H1 (cell line): ENCODE measurements around the gene PGAP3. TPM values are rescaled to one million over a fixed set of nuclear protein-coding genes. Genes with fewer than 3 reads are reported as not detected.

Experiments used
- CHD1 ChIP-seq: IDR thresholded peaks from 2 replicates; pipeline ENCODE4 v1.6.1; 2012; ENCODE audit warnings: low read depth, low read length, improper control_type of control experiment
- CHD2 ChIP-seq: IDR thresholded peaks from 2 replicates; pipeline ENCODE4 v1.6.1; 2012; ENCODE audit warnings: low read length, improper control_type of control experiment
- CHD7 ChIP-seq: fragments of 300-600 bp; sonication (generic); IDR thresholded peaks from 2 replicates; pipeline ENCODE4 v1.7.1; 2012; ENCODE audit warnings: low read length, moderate library complexity, mild to moderate bottlenecking, inconsistent platforms; ENCODE audit not compliant: insufficient replicate concordance
- EGR1 ChIP-seq: IDR thresholded peaks from 2 replicates; pipeline ENCODE4 v1.6.1; 2011; ENCODE audit warnings: low read depth, low read length, borderline replicate concordance
- POLR2AphosphoS5 ChIP-seq: IDR thresholded peaks from 2 replicates; pipeline ENCODE4 v1.6.1; 2011; ENCODE audit warnings: low read depth, low read length
- POU5F1 ChIP-seq: IDR thresholded peaks from 2 replicates; pipeline ENCODE4 v1.6.1; 2011; ENCODE audit warnings: low read depth, mild to moderate bottlenecking, low read length, moderate library complexity
- RAD21 ChIP-seq, 2 experiments: IDR thresholded peaks in 1 of 2; conservative IDR thresholded peaks in 1 of 2; 2 replicates each; pipeline ENCODE4 v1.6.1; 2011; ENCODE audit warnings: low read depth in 2 of 2, low read length in 2 of 2, improper control_type of control experiment in 1 of 2, inconsistent platforms in 1 of 2, mild to moderate bottlenecking in 1 of 2, moderate library complexity in 1 of 2
- SP1 ChIP-seq: IDR thresholded peaks from 2 replicates; pipeline ENCODE4 v1.6.1; 2011; ENCODE audit warnings: low read depth, low read length
- polyA plus RNA-seq, 7 experiments: library from polyadenylated mRNA; depleted of rRNA in 3 of 7; stranded (reverse) in 5 of 7; unstranded in 2 of 7; fragments of >200 nt in 5 of 7; fragments of 200-250 nt in 2 of 7; gene quantifications; 1 replicate in 5 of 7; 2 replicates in 1 of 7; 4 replicates in 1 of 7; pipeline versions ENCODE4 v1.2.1 to v1.2.3, GENCODE V29; 2011 to 2013; ENCODE audit warnings: missing spikeins in 2 of 7, mixed read lengths in 2 of 7
- total RNA-seq: library from RNA; stranded (reverse); fragmentation: NEBNext Ultra II Directional; extraction: Animal tissue kit (Norgen Biotek cat#: 25700); gene quantifications from 2 replicates; pipeline ENCODE4 v1.2.1, GENCODE V29; 2021

The PGAP3 gene
- total and polyA plus RNA-seq, 2 of the 8 experiments (the other 6 are each of a cell fraction or from before 2014, with no cell fraction given) = 21.0 to 30.7 TPM

GRCh38 chr17:39660397-39661385 is 27.2 kb downstream of the PGAP3 start (continued):
- TF ChIP-seq EGR1 (no peak), CHD2 (no peak), CHD7 (no peak), POU5F1 (no peak), RAD21 (IDR thresholded peaks at IDR 0.05 in 1 of 2, conservative IDR thresholded peaks at IDR 0.05 in 1 of 2; ENCODE audit: low read depth in 2 of 2, low read length in 2 of 2) (no peak), SP1 (no peak), CHD1 (no peak), POLR2AphosphoS5 (no peak)
- TF ChIP-seq, all 59 proteins: peak for 0
